AML-193 (cell line): ENCODE results near the gene TPD52L1.
A peak's percentile ranks its signal among the peaks of the same experiment; 100 is the strongest.

ENCODE experiments used
- DNase-seq, 2 experiments: peaks; one replicate each; lab custom pipeline; 2025; lab: John Stamatoyannopoulos, UW

TPD52L1 gene

GRCh38 chr6:125237764-125238163 lies 84.2 kb downstream of the TPD52L1 start:
- no peak for DNase-seq

- DNase-seq, result no peak
Measured at GRCh38 chr6:125245109-125245508, 91.5 kb downstream of the TPD52L1 start.

- DNase-seq, result no peak
Measured at GRCh38 chr6:125245523-125246264, 92.1 kb downstream of the TPD52L1 start.

- DNase-seq, result no peak
Measured at GRCh38 chr6:125246566-125246965, 93.0 kb downstream of the TPD52L1 start.

GRCh38 chr6:125248136-125248535 lies 94.6 kb downstream of the TPD52L1 start:
- no peak for DNase-seq

GRCh38 chr6:125250511-125250910 lies 96.9 kb downstream of the TPD52L1 start:
- DNase-seq, result no peak

- DNase-seq, result no peak
Measured at GRCh38 chr6:125251516-125252220, 98.1 kb downstream of the TPD52L1 start.

- DNase-seq, result no peak
Measured at GRCh38 chr6:125252891-125253290, 99.3 kb downstream of the TPD52L1 start.

GRCh38 chr6:125253881-125254280 lies 100.3 kb downstream of the TPD52L1 start:
- no peak for DNase-seq

- no peak for DNase-seq
Measured at GRCh38 chr6:125254321-125254720, 100.7 kb downstream of the TPD52L1 start.

GRCh38 chr6:125255201-125255600 lies 101.6 kb downstream of the TPD52L1 start:
- DNase-seq, result no peak

GRCh38 chr6:125257351-125257750 lies 103.8 kb downstream of the TPD52L1 start:
- DNase-seq, result no peak

- peak; percentile 72 to 82 for DNase-seq
Measured at GRCh38 chr6:125258651-125259353, 105.2 kb downstream of the TPD52L1 start.

GRCh38 chr6:125259354-125259736 lies 105.8 kb downstream of the TPD52L1 start:
- no peak for DNase-seq

- no peak for DNase-seq
Measured at GRCh38 chr6:125262016-125263013, 108.7 kb downstream of the TPD52L1 start.

- no peak for DNase-seq
Measured at GRCh38 chr6:125264476-125264875, 110.9 kb downstream of the TPD52L1 start.

GRCh38 chr6:125267806-125268523 lies 114.4 kb downstream of the TPD52L1 start:
- DNase-seq, result no peak

- no peak for DNase-seq
Measured at GRCh38 chr6:125268765-125269164, 115.2 kb downstream of the TPD52L1 start.

- no peak for DNase-seq
Measured at GRCh38 chr6:125269328-125269985, 115.9 kb downstream of the TPD52L1 start.

- DNase-seq, result no peak
Measured at GRCh38 chr6:125270380-125270779, 116.8 kb downstream of the TPD52L1 start.
